GM21390 (cell line): ENCODE measurements around the gene ATP5F1E.
"Not testable (repeated sequence)": the region's sequence is repeated elsewhere in the genome, so short reads cannot be mapped to it uniquely, and the experiment has no call there.

Experiments
- ATAC-seq: cut with Tn5 transposase; IDR thresholded peaks from one replicate; pipeline ENCODE4 v1.9.1; 2021; ENCODE audit not compliant: unreplicated experiment

ATP5F1E gene

DNA sequence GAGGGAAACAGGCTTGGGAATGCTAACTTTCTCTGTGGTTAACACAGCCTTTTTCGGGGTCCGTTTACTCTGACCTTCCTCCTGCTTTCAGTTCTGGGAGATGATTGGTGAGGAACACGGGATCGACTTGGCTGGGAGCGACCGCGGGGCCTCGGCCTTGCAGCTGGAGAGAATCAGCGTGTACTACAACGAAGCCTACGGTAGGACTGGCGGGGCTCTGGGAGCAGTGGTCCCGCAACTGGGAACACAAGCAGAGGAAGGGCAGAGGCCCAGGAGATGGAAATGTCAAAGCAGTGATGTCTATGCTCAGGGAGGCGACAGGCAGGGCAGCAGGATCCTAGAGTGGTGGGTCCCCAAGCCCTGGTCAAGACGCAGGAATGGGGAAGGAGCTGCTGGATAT, 9.4 kb downstream of the ATP5F1E start:
- ATAC-seq = no peak

DNA sequence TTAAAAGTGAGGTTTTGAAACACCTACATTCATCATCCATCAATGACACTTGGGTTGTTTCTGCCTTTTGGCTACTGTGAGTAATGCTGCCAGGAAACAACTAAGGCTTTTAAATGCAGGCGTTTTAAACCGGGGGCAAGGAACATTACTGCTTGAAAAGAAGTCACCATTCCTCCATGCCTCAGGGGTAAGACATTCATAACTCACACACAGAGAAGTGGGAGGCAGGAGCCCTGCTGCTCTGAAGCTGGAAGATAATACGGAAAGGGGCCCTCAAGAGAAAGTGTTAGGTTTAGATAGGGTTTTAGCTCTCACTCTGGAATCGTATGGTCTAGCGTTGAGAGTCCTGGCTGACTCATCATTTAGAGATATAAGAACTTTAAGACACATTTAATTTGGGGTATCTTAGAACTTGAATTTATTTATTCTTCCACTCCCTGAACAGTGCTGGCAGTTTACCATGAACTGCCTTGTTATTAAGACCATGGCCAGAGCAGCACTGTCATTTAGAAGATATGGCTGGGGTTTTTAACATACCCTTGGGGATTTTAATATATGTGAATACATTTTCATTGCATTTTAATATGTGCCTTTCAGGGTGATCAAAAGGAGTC, 11.1 kb downstream of the ATP5F1E start:
- no peak for ATAC-seq

DNA sequence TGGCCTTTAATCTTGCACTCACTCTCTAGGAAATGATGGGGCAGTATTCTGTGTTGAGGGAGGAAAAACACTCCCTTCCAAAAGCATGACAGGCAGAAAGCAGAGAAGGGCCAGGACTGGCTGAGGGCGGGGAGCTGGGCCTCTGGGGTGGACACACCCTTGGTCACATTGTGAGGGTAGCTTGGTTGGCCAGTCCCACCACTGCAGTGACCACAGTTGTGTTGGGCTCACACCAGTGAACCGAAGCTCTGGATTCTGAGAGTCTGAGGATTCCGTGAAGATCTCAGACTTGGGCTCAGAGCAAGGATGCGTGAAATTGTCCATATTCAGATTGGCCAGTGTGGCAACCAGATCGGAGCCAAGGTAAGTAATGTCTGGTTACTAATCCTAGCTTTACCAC, 12.9 kb downstream of the ATP5F1E start, which contains the start of gene TUBB1:
TUBB1 (plus strand) TSS at position 213 of the 400 bp plus-strand sequence; CDS start at position 307, 94 bp downstream.
- no peak for ATAC-seq

DNA sequence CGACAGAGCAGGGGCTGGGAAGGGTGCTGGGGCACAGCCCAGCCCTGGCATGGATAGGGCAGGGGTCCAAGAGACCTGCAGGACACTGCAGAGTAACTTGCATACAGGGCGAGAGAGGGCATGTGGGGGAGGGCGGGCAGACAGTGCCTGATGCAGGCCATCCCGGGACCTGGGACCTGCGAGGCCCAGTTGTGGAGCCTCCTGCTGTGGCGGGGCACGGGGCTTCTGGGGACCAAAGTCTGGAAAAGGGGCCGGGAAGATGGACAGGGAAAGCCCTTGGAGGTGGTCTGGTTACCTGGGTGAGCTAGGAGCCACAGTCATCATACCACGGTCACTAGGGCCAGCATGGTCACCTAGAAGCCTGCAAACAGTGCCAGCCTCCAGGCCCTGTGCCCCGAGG, 13.3 kb downstream of the ATP5F1E start:
- ATAC-seq = no peak

DNA sequence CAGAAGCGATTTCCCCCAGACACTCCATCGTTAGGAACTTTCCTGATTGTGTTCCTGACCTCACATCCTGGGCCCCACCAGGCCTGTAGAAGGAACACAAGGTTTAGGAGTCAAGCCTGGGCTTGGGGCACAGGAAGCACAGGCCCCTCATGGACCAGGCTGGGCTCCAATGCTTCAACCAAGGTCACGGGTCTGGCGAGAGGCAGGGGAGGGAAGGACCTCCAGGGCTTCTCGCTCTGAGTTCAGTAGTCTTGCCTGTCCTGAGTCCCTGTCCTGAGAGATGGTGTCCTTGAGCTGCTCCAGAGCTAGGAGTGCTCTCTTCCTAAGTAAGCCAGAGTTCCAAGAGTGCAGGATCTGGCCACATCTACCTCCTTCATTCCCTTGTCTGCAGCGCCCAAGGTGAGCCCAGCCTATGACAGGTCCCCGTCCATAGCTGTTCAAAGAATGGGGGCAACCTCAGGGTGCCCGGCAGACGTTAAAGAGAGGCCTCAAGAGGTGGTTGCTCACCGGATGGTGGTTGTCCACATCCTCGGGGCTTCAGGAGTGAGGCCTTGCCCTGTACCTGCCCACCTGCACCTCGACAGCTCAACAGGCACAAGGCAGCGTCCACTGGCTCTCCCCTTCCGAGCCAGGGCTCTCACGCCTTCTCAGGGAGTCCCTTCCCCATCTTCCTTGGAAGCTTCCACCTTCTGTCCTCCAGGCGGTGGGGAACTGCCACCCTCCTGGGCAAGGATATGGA, 14.5 kb downstream of the ATP5F1E start:
- no peak for ATAC-seq

DNA sequence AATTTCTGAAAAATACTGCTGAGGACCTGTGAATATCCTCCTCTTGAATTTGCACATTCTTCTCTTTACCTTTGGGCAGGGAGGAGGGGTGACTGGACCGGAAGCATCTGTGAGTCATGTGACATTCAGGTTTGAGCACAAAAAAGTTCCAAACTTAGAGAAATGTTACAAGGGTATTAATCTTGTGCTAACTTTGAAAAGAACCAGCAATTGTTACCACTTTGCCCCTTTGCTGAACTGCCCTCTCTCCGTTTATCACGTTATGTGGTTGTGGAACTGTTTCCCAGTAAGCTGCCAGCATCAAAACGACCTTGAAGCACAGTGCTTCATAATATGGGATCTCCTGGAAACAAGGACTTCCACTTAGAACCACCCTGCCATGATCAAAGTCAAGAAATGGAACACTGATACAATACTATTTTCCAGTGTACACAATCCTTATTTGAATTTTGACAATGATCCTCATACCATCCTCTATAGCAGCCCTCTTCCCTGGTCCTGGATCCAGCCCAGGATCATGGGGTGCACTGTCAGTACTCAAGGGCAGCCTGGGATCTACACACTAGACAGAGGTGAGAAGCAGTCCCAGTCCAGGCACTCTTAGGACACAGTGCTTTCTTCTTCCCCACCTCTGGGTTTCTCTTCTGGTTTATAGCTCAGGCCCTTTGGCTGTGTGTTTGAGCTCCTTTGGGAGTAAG, 15.2 kb downstream of the ATP5F1E start:
- no peak for ATAC-seq

DNA sequence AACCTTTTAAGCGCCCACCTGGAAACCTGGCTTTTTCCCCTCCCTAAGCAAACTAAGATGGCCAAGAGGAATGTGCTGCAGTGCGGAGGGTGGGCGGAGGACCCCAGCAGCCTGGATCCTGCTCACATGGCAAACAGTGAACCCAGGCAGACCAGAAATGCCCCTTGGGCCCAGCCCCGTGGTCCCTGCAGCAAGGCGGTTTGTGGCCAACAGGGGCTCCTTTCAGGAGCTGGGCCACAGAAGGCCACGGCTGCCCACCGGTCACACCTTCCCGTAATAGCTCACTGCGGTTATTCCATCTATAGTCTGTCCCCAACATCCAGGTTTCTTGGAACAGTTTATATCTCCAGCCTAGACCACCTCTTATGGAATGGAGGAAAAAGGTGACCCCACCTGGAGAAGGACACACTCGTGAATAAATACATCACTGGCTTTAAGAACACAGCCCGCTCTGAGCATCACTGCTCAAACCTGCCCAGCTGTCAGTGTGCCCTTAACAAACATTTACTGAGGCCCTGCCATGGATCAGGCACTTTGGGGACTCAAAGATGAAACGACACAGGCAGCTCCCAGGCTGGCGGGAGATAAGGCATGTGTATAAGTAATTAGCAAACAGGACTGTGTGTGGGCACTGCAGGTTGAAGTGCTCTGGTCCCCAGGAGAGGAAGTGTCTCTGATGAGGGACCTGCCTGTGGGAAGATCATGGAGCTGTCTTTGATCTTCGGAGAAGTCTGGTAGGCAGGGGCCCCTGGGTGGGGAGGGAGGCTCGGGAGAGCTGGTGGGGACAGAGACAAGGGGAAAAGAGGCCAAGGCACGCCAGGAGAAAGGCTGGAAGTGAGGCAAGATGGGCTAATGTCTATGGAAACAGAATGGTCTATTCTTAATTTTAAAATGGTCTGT, 16.1 kb downstream of the ATP5F1E start:
- no peak for ATAC-seq

DNA sequence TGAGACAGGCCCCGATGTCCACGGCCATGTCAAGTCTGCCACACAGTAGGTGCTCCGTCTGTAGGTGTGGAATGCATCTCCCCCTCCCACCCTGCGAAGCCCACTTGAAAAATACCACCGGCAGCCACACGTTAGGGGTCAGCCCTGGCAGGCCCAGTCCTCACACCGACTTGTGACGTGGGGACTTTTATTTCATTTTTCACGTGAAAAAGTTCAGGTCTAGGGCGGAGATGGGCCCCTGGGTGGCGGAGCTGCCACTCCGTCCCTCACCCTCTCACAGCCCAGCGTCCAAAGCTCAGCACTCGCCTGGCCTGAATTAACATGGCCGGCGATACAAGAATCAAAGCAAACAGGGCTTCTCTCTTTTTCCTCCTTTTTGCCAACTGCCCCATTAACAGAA, 16.7 kb downstream of the ATP5F1E start:
- ATAC-seq = no peak

DNA sequence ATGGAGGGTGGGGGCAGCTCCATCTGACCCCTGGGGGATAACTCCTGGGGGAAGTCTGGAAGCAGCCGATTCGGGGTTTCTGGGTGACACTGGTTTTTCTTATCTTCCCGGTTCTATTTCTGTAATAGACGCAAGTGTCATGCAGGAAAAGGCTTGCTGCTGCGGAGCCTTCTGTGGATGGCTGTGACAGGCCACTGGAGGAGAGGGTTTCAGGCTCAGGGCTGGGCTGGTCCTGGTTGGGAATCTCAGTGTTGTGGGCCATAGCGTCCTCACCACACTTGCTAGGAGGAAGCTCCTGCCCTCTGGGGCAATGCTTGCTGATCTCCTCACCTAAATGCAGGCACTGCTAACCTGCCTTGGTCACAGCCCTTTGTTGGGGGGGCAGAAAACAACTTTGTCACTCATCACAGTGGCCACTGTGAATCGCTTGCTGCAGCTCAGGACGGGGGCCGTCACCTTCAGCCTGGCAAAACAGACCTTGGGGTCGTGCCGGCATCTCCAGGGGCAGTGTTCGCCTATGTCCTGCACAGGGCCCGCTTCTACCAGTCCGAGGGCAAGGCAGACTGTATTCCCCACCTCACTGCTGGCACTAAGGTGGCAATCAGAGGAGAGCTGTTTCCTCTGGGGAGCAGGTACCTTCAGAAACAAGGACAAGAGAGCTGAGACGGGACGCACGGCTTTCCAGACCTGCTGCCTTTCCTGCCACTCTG, 17.3 kb downstream of the ATP5F1E start:
- ATAC-seq = no peak

DNA sequence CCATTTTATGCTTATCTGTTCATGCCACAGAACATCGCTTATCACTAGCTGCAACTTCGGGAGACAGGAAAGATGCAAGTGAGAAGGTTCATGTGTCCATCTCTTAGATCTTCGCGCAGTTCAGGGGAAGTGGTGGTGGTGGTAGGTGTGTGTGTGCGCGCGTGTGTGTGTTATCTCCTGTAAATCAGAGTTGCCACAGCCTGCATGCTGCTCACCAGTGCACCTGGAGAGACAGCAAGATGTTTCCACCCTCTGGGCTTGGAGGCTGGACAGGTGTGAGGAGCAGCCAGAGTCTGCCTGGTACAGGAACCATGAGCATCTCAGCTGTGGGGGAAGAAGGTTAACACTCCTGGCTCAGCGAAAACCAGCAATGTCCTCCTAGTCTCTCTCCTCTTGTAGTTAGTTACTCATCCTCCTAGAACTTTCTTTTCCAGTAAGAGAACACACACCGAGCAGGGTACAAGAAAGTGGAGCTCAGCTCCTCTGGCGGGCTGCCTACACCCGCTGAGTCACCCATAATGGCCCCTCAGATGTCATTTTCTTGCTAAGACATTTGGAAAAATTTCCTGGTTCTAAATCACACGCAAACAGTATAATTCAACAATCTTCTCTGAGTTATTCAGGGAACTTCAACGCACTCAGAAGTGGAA, 18.1 kb downstream of the ATP5F1E start:
- no peak for ATAC-seq

DNA sequence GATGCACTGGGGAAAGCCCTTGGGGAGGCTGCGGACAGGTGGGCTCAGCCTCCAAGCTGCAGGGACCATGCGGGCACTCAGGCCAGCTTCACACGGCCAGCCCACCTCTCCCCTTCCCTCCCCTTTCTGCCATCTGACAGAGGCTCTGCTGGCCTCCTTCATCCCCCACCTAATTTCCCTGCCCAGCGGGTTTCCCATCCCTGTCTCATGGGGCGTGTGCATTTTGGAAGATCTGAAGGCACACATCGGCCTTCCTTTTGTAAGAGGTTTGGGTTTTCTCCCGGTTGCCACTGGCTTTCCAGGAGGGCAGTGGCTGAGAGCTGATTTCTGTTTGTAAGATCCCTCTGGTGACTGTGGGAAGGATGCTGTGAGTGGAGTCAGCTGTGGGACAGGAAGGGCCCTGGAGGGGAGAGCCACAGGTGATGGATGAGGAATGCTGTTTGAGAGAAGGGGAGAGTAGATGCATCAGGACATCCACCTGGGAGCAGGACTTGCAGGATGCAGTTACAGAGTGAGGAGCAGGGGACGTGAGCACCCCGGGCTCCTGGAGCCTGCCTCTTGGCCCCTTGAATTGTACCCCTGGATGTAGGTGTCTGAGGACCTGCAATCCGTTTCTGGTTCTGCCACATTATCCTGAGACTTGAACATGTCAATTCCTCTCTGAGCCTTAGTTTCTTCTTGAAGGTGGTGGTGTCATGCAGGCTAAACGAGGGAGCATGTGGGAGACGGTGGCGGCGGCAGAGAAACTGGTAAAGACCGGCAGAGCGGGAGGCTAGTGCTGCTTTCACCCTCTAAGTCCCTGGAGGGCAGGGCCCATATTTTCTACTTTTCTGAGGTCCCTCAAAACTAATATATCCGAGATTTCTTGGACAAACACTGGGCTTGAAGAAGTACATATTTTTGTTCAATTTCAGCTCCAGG, 18.8 kb downstream of the ATP5F1E start:
- ATAC-seq = no peak

DNA sequence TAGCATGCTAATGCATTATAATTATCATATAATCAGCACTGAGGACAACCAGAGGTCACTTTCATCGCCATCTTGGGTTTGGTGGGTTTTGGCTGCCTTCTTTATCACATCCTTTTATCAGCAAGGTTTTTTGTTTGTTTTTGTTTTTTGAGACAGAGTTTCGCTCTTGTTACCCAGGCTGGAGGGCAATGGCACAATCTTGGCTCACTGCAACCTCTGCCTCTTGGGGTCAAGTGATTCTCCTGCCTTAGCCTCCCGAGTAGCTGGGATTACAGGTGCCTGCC, 20.3 kb downstream of the ATP5F1E start:
- ATAC-seq = not testable (repeated sequence)

DNA sequence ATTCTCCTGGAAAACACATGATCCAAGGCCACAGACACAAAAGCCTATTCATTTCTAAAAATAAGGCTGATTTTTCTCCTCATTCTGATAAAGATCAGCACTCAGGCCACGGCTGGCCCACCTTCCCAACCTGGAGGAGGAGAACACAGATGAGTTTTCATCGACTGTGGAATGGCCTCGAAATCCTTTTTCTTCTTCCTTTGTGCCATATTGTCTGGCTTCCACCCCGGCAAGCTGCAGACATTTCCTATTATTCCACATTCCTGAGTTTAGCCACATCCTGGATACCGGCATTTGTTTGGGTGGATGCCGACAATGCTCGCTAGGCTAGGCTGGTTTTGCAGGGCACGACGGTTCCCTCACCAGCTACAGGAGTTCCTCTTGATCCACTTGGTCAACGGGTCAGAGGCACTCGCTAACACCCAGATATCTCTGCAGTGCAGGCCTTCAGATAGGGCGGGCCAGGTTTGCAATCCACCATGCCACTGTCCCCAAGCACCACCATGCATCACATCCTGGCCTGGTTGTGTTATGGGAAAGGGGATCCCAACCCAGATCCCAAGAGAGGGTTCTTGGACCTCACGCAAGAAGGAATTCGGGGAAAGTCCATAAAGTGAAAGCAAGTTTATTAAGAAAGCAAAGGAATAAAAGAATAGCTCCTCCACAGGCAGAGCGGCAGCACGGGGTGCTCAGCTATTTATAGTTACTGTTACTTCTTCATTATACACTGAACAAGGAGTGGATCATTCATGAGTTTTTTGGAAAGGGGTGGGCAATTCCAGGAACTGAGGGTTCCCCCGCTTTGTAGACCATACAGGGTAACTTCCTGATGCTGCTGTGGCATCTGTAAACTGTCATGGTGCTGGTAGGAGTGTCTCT, 20.9 kb downstream of the ATP5F1E start:
- ATAC-seq = no peak

DNA sequence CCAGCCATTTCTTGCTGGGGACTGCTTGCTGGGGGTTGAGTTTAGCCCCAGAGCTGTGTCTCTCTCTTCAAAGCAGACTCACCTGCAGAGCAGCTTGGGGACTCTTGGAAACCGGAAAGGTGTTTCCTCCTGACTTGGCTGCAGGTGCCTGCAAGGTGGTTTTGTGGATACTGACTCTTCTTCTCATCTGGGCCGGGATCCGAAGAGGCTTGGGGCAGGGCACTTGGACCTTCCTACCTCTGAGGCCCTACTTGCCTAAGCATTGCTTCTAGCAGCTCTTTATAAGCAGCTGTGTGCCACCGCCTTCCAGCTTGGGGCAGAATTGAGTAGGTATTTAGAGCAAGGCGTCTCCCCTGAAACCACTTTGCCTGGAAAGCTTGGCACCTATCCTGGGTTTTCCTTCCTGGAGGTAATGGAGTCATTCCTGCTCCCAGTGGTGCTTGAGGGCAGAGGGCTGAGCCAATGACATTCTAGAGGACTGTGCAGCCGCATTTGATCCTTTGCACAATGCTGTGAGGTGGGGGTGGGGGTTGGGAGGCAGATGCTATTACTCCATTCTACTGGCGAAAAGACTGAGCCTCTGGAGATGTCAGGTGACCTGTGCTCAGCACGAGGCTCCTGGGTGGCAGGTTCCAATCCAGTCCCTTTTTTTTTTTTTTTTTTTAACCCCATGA, 21.7 kb downstream of the ATP5F1E start:
- no peak for ATAC-seq

DNA sequence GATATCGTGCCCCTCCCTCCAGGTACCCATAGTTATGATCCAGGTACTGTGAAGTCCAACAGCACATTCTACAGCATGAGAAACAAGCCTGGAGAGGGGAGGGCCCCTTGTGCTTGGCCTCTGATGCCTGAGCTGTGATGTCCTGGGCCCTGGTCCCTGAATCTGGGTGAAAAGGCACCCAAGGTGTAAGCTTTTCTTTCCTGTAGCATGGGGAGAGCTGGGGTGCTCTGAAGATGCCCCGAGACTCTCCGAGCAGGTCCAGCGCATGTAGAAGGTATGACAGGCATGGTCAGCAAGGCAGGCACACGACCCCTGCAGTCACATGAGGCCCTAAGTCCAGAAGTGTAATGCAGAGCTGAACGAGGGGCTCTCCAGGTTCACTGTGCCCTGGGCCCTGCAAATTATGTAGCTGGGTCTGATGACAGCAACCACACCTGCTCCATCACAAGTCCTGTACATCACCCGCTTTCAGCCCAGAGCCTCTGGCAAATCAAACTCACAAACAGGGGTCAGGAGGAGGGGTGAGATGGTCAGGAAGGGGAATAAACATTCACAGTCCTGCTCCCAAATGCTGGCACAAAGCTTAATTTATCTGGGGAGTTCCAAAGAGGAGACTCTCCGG, 23.3 kb downstream of the ATP5F1E start:
- no peak for ATAC-seq

DNA sequence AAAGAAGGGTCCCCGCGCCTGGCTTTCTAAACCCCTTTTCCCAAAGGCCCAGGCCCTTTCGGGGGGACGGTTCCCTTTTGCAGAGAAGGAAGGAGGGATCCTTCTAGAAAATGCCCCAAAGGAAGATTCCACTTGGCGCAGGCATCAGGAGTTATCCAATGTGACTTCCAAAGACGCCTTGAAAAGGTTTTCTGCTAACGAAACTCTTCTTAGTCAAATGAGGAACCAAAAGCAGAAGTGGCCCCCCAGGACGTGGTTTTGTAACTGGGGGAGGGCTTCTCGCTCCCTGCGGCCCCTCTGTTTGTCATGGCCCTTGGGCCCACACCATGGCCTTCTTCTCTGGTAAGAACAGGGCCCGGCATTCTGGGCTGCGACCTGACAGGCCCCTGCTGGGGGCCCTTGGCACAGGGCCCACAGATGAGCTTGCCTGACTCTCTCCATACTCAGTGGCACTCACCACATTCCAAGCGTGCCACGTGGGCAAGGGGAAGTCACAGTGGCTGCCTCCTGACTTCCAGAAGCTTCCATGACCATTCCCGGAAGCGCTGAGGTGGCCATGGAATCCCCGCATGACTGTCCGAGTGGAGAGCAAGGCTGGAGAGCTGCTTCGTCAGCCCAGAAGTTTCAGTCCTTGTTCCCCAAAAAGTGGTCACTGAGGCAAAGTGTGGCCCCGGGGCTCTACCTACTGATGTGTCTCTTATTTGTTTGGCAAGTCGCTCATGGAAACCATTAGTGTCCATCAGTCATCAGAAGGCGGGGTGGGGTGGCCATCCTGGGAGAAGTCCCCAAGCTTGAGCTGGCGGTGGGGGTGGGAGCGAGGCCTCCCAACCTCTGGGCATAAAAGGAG, 24.2 kb downstream of the ATP5F1E start:
- ATAC-seq = peak; percentile 33
